ENCODE data around the gene CCSER1.
"Not testable (repeated sequence)": the region's sequence is repeated elsewhere in the genome, so short reads cannot be mapped to it uniquely, and the experiment has no call there.

The CCSER1 gene

GRCh38 chr4:91170768-91171167 is 1043.6 kb downstream of the CCSER1 start:
- no peak for DNase-seq (ENCODE audit: low spot score)

GRCh38 chr4:91171217-91171616 is 1044.0 kb downstream of the CCSER1 start:
- DNase-seq (ENCODE audit: low spot score): no peak

- DNase-seq (ENCODE audit: low spot score): not testable (repeated sequence)
These were observed 1057.9 kb downstream of the CCSER1 start for GRCh38 chr4:91185061-91185460.

- DNase-seq (ENCODE audit: low spot score): peak; percentile 42
These were observed 1071.8 kb downstream of the CCSER1 start for GRCh38 chr4:91198951-91199350.

- DNase-seq (ENCODE audit: low spot score): no peak
These were observed 1080.3 kb downstream of the CCSER1 start for GRCh38 chr4:91207535-91207934.

DNA sequence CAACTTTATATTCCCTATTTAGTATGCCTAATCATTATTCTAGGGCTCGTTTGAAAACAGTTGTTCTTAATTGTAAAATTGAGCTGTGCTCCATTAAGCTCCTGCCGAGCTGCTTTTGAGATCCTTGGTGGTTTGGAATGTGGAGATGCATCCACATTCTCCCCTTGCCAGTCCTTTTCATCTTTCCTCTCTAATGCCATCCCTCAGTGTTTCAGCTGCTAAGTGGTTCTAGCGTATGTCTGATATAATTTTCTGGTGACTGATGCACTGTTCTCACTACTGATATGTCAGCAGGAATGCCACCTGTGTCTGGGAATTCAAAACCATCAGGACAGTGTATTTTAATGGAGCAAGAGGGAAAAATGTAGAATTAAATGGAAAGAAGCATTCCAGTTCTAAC is 1085.0 kb downstream of the CCSER1 start:
- no peak for DNase-seq (ENCODE audit: low spot score)

- DNase-seq (ENCODE audit: low spot score): not testable (repeated sequence)
These were observed 1090.7 kb downstream of the CCSER1 start for GRCh38 chr4:91217831-91218403.

DNA sequence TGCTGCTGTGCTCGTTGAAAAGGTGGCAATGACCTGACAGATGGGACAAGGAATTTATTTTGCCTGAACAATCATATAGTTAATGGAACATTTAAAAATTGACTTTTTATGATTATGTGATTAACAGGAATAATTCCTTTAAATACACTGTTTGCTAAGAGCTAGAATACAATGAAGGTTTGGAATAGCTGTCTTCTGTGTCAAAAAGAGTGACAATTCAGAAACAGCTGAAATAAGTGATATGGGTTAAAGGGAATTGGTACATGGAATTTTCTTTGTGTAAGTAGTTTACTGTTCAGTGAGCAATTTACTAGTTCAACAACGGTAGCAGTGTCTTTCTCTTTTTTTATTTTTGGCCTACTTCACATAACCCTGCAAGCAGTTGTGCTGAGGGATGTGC is 1093.1 kb downstream of the CCSER1 start:
- no peak for DNase-seq (ENCODE audit: low spot score)

GRCh38 chr4:91222014-91222413 is 1094.8 kb downstream of the CCSER1 start:
- DNase-seq (ENCODE audit: low spot score): no peak

- DNase-seq (ENCODE audit: low spot score): no peak
These were observed 1099.7 kb downstream of the CCSER1 start for GRCh38 chr4:91226867-91227266.

DNA sequence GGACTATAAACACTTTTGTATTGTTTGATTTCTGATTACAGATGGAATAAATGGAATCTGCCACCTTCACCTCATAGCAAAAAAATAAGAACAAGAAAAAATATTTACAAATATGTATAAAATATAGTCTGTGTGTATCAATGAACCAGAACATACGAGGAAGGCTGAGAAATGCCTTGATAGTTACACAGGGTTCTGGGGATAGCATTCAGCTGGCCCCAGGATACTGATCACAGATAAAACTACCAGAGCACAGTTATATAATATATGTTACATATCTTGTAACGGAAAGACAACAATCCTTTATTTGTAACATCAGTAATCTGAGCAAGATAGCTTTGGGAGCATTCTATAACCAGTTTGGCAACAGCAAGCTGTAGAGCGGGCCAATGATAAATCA is 1101.5 kb downstream of the CCSER1 start:
- no peak for DNase-seq (ENCODE audit: low spot score)

DNA sequence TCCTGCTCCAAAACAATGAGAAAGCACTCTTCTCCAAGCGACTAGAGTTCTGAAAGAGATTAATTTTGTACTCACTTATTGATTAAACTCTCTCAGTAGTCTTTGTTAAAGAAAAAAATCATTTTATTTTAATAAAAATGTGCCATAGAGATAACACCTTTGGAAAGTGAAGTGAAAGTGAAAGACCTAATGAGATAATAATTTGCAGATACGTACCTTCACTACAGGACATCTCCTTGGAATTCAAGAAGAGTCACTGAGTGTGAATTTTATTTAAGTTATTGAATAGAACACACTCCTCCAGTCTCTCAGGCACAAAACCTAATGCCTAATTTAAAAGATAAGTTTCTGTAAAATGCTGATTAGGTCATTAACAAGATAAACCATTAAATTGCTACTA is 1106.0 kb downstream of the CCSER1 start:
- no peak for DNase-seq (ENCODE audit: low spot score)

GRCh38 chr4:91243132-91243531 is 1115.9 kb downstream of the CCSER1 start:
- DNase-seq (ENCODE audit: low spot score): no peak

DNA sequence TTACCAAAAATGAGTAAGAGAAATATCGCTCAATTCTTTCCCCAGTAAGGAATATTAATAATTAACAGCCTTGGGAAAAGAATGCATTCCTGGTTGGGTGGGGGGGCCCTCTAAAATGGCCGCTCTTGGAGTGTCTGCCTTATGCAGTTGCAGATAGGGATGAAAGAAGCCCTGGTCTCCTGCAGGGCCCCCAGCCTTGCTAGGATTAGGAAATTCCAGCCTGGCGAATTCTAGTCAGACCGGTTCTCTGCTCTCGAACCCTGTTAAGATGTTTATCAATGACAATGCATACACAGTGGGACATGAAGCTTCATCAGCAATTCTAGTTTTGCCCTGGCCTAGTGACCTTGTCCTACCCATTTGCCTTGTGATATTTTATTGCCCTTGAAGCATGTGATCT is 1128.8 kb downstream of the CCSER1 start:
- DNase-seq (ENCODE audit: low spot score): no peak

DNA sequence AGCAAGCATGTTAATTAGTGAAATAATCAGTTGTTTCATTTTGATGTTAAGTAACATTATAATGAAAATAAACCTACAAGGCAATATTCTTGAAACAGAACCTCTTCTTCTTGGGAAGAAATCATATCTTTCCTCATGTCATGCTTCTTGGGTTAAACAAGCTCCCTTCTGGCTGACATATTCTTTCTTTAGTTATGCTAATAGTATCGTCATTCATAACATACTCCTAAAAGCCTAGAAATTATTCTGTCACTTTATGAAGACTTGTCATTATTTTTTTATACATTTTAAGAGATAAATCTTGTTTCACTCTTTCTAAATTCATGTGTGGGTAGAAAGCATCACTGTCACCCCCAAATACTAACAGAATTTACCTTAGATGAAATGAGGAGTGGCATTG is 1129.6 kb downstream of the CCSER1 start:
- DNase-seq (ENCODE audit: low spot score): no peak

GRCh38 chr4:91257721-91258120 is 1130.5 kb downstream of the CCSER1 start:
- no peak for DNase-seq (ENCODE audit: low spot score)

- no peak for DNase-seq (ENCODE audit: low spot score)
These were observed 1131.1 kb downstream of the CCSER1 start for GRCh38 chr4:91258326-91258725.

DNA sequence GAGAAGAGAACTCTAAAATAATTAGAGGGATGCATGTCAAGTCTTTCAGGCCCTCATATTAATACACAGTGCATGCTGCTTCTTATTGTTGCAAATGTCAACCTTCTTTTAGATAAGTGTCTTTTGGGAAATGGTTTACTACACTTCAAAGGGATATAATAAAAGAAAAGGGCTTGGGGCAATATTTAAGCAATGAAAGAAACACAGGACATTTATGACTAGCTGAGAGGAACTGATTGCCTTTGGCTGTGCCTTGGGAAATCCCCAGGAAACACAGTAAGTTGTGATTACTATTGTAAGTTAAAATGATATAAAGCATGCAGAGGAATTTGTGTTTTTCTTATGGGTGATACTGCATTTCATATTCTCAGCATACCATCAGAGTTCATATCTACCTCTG is 1140.3 kb downstream of the CCSER1 start:
- peak; percentile 3 for DNase-seq (ENCODE audit: low spot score)

DNA sequence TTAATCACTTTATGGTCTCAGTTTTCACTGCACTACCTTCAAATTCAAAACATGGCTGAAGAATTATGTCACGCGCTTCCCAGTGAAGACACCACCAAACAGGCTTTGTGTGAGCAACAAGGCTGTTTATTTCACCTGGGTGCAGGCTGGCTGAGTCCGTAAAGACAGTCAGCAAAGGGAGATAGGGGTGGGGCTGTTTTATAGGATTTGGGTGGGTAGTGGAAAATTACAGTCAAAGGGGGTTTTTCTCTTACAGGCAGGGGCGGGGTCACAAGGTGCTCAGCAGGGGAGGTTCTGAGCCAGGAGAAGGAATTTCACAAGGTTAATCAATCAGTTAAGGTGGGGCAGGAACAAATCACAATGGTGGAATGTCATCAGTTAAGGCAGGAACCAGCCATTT is 1141.3 kb downstream of the CCSER1 start:
- DNase-seq (ENCODE audit: low spot score): not testable (repeated sequence)

- no peak for DNase-seq (ENCODE audit: low spot score)
These were observed 1141.7 kb downstream of the CCSER1 start for GRCh38 chr4:91268913-91269312.

GRCh38 chr4:91279899-91280298 is 1152.7 kb downstream of the CCSER1 start:
- DNase-seq (ENCODE audit: low spot score): no peak

- no peak for DNase-seq (ENCODE audit: low spot score)
These were observed 1153.5 kb downstream of the CCSER1 start for GRCh38 chr4:91280551-91281290.

DNA sequence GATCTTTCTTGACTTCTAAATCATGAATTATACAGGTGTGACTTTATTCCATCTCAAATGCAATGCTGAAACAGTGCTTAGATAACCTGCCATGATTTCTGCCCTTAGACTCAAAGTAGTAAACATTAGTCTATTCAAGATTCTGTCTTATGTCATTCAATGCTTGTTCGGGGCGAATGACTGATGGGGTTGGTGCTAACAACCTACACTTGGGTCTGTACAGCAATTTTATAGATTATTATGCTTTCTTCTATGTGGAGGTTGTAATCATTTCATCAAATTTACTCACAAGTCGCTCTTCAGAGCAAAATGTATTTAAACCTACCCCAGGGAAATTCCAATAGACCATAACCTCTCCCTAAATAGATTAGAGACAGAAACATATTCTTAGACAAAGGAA is 1155.0 kb downstream of the CCSER1 start:
- DNase-seq (ENCODE audit: low spot score): no peak

GRCh38 chr4:91283726-91284230 is 1156.6 kb downstream of the CCSER1 start:
- DNase-seq (ENCODE audit: low spot score): no peak

All from LoVo (cell line).